NOMO-1 treated with dmso at 0.1 percent for 144 hours (cell line): ENCODE results near the gene SNX9.
"Not testable (repeated sequence)": the region's sequence is repeated elsewhere in the genome, so short reads cannot be mapped to it uniquely, and the experiment has no call there.

Experiments used
- DNase-seq: peaks from one replicate; lab custom pipeline; 2025; ENCODE audit not compliant: unreplicated experiment; lab: John Stamatoyannopoulos, UW

The SNX9 gene

DNA sequence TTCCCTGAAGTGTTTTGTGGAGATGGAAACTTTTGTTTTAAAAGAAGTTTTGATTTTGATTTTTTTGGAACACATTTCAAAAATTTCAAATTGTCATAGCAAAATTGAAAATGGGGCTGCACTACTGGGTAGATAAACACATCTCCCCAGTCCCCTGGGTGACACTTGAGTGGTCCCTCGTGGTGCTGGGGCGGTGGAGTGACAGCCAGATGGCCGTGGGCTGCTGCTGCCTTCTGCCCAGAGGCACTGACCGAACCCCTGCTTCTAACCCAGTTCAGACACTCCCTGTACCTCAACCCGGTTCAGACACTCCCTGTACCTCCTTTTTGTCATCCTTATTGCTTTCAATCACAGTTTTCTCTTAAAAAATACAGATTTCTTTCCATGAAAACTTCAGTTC lies 88.7 kb downstream of the SNX9 start:
- DNase-seq, result no peak

DNA sequence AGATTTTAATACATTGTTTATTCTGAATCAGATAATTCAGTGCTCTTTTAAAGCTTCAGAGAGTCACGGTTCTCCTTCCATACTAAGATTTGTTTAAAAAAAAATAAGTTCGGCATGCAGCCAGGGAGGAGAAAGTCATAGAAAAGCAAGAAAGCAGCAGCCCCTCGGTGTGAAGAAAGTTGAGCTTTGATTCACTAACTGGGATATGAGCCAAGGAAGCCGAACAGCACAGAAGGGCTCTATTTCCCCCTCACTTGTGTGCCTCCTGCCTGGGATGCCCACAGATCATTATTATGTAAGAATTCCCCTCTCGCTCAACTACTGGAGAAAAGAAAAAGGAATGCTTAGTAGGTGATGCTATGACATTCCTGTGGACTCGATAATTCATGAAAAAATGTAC lies 89.3 kb downstream of the SNX9 start:
- no peak for DNase-seq

DNA sequence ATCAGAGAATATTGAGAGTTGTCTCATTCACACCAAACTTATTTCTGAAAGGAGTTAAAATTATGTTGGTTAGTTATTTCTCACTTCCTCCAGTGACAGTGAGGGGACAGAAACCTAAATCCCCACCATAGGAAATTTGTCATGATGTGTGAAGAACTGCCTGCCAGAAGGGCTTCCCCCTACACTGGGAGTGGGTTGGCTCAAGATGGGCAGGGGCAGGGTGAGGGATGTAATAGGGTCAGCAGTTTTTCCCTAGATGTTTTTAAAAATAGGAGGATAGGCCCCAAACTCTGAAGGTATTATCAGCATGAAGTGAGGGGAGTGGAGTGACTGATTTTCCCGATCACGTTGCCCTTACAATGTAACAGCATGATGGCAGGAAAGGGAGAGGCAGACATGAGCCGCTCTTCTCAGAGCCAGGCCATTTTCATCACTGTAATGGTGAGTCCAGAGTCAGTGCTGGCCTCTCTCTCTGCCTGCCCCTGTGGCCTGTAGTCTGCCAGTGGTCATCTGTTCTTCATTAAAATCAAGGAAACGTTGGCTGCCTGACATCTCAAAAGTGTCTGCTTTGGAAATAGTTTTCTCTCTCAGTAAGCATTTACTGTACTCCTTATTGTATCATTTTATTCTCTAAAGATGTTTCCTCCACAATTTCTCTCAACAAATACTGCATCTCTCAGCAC lies 98.8 kb downstream of the SNX9 start:
- no peak for DNase-seq

DNA sequence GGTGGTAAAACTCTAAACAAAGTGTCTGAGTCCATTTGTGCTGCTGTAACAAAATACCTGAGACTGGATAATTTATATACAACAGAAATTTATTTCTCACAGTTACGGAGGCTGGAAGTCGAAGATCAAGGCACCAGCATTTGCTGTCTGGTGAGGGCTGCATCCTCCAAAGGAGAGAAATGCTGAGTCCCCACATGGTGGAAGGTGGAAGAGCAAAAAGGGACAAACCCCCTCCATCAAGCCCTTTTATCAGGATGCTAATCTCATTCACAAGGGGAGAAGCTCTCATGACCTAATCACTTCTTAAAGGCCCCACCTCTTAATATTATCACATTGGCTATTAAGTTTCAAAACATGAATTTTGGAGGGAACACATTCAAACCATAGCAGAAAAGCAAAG lies 102.7 kb downstream of the SNX9 start:
- no peak for DNase-seq

DNA sequence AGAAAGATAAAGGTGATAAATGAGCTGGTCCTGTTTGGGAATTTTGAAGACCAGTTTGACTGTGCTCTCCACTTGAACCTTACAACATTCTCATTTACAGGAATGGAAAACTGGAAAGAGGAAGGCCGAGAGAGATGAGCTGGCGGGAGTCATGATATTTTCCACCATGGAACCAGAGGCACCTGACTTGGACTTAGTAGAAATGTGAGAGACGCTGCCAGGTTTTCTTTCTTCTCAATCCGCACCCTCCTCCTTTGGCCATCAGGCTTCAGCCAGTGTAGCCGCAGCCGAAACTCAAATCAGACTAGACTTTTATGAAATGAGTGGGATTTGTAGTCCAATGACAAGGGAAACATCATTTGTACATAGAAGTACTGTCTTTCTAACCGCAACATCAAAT lies 104.0 kb downstream of the SNX9 start:
- no peak for DNase-seq

DNA sequence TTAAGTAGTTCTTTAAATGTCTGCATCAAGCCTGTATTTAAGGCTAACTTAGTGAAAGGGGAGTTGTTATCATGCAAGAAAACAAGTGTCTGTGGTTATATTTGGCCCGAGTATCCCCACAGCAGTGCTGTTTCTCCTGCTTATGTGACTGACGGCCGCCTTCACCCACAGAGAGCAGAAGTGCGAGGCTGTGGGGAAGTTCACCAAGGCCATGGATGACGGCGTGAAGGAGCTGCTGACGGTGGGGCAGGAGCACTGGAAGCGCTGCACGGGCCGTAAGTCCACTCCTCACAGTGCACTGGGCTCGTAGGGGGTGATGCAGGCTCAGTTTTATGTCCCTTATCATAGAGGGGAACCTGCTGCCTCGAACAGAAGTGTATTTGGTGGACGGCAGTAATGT lies 105.4 kb downstream of the SNX9 start:
- DNase-seq, result no peak

DNA sequence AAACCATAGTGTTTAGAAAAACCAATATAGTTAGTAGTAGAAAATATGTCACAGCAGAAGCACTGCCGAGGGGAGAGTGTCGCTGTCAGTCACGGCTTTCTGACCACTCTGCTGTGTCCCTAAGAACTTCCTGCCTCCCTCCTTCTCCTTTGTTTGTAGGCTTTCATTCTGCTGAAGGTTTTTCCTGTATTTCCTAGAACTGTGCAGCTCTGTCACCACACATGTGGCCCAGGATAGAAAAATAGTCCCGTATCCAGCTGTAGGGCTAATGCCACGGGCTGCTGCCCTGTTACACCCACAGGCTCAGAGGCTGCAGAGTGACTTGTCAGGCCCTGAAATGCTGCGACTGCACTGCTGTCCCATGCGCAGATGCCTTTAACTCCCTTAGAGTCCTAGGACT lies 106.0 kb downstream of the SNX9 start:
- no peak for DNase-seq

DNA sequence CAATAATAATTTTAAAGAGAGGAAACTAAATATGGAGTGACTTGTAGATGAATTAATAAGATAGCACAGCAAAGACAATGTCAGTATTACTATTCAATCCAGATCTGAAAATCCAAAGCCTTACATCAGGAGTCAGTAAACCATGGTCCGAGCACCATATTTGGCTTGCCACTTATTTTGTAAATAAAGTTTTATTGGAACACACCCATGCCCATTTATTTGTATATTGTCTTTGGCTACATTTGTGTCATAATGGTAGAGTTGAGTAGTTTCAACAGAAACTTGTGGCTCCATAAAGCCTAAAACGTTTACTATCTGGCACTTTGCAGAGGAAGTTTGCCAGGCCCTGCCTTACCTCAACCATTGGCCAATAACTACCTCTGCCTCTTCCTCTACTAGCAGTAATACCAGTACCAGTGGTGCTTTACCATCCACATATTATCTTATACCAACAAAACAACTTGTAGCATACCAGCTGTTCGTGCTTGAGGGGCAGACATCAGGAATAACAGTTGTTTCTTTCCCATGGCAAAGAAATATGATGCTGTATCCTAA lies 106.8 kb downstream of the SNX9 start:
- DNase-seq, result no peak

DNA sequence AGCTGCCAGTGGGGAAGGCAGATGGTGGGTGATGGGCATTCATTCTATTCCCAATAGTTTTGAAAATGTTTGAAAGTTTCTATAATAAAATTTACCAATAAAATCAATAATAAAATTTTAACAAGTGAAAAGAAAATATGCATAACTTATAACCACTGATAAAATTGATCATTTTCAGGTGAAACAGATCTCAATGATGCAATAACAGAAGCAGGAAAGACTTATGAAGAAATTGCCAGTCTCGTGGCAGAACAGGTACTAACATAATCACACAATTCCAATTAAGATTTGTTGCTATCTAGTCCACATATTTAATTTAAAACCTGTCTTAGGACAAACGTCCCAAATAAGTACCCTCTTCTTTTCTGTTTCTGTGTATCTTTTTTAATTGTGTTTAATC lies 112.7 kb downstream of the SNX9 start:
- DNase-seq, result no peak

DNA sequence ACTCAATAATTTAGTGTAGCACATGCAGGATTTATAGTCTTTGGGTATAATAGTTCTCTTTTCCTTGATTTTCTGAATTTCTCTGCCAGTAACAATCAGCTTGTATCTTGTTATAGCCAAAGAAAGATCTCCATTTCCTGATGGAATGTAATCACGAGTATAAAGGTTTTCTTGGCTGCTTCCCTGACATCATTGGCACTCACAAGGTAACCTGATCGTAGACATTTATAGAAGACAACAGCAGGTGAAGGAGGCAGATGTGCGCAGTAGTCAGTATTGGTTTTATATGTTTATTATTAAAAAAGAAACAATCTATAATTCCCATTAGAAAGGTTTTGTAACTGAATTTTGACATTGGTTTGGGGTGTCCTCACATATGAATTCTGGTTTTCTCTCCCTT lies 114.3 kb downstream of the SNX9 start:
- DNase-seq, result no peak

DNA sequence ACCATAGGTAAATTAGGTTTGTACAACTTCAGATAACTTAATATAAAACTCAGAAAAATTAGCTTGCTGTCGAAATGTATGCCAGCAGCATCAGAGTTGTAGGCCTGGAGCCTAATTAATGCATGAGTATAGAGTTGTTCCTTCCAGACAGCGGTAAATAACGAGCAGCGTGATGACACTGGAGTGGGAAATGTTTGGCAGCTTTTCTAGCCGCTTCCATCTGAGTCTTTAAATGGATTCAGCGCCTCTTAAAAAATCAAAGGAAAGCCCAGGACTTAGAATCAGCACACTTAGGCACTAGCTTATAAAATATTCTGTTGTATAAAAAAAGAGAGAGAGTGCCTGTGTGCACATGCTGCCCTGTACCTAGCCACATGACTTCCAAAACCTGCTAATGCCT lies 114.9 kb downstream of the SNX9 start:
- DNase-seq, result no peak

DNA sequence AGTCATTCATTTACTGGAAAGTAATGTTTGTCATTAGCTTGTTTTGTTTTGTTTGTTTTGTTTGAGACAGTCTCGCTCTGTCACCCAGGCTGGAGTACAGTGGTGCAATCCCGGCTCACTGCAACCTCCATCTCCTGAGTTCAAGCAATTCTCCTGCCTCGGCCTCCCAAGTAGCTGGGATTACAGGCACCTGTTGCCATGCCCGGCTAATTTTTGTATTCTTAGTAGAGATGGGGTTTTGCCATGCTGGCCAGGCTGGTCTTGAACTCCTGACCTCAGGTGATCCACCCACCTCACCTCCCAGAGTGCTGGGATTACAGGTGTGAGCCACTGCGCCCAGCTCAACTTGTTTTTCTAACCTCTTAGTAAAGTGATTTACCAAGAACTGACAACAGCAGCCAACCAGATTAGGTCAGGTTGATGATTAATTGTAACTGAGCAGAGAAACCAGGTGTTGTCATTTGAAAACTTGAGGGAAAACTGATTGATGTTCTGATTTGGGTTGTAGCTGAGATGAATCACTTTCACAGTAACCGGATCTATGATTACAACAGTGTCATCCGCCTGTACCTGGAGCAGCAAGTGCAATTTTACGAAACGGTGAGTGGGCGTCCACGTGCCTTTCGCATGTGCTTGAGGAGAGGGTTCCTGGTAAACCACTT lies 117.5 kb downstream of the SNX9 start:
- DNase-seq, result not testable (repeated sequence)

DNA sequence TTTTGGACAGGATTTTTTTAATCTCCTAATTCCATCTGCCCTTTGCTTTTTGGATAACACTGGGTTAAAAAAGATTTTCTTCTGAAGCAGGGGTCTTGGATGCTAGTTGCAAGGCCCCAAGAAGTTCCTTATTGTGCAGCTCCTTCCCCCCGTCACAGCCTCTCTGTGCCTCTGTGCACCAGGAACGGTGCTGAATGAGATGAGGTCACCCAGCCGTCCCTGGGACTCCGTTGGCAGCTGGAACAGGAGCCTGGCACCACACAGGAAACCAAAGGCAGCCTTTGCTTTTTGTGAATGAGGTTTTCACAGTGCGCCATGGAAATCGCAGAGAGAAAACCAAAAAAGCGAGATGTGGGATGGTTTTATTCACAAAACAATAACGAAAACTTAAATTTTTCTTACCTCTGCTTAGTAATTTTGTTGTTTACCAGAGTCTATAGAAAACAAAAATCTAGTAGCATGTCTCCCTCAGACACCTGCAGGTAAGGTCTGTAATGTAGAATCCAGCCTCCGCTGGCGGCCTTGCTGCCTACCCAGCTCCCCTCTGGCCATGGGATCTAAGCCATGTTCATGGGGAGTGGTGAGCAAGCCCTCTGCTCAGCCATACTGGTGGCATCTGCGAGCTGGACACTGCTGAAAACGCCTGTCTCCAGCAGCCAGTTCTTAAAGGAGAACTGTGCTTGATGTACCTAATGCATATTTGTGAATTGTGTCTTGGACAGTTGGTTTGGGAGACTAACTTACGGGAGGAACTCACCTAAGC lies 118.2 kb downstream of the SNX9 start:
- no peak for DNase-seq

DNA sequence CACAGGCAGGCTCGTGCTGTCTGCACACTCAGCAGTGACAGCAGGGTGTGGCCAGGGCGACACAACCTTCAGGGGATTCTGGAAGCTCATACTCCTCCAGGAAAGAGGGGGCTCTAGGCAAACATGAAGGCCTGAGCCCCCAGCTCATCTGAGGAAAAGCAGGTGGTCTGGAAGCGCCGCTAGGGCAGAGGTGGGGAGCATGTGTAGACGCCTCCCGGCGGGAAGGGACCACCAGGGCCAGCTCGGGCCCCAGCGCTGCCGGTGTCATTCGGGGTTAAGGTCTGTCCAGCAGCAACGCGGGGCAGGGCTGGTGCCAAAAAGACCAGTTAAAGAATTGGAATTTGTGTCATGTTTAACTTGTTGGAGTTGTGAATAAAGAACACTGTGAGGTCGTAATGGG lies 119.3 kb downstream of the SNX9 start:
- no peak for DNase-seq

DNA sequence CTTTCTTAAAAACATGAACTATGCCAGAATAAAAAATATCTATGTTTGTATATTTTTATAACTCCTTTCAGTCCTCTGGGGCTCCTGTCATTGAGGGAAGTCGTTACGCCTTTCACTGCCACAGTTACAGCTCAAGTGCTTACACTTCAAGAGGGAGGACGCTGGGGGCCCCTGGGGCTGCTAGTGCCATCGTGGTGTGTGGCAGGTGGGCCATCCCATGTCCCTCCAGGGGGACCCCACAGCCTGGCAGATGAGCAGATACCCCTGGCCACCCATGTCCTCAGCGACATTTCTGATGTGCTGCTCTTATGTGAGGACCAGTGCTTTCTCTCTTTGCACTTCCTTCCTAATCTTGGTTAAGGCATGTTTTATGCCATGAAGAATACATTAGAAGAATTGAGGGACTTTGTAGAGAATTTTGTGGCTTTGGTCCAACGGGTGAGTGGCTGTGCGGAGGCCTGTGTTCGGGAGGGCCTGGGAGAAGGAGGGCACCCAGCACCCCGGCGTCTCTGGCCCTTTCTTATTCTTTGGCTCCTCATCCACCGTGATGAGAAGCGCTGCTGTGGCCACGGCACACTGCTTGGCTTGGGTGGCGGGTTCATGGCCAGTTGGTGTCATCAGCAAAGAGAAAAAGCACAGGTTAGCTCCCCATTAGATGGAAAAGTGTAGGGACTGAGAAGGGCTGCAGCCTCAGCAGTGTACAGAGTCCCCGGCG lies 120.4 kb downstream of the SNX9 start:
- no peak for DNase-seq

DNA sequence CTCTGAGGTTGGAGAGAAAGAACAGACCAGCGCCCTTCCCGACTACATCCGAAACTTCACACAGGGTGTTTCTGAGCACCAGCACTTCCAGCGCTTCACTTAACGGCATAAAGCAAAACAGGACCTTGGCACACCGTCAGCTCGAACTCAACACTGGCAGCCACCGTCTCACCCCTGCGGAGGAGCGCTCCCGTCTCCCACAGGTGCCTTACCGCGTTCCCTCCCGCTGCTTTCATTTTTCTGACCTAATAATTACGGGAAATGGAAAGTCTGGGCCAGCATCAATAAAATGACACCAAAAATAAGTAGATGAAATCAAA lies 120.9 kb downstream of the SNX9 start:
- DNase-seq, result no peak

DNA sequence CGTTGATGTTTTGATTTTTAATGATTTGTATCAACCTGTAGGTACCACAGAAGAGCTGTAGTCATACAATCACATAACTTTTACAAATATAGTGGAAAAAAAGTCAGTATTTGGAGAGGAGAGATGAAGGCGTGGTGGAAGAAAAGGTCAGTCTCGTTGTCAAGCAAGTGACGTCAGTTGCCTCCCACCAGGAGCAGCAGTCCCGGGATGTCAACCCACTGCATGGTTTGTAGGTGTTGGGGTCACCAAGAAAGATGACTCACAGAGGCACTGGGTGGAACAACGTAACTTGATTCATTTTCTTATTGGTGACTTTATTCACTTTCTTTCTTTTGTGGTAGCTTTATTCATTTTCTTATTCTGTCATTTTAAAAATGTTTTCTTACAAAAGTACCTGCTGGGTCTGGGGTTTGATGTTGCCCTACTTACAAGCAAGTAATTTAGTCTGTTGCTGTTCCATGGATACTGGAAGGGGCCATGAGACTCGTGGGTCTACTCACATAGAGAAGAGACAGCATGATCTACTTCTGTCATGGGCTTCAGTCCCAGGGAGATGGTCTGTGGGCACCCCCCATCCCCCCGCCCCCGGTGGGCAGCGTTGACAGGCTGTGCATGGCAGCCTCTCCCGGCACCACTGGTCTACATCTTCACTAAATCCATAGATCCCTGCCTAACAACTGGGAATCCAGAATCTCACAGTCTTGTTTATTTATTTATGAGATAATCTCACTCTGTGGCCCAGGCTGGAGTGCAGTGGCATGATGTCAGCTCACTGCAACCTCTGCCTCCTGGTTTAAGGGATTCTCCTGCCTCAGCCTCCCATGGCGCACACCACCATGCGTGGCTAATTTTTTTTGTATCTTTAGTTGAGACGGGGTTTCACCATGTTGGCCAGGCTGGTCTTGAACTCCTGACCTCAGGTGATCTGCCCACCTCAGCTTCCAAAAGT lies 122.2 kb downstream of the SNX9 start:
- no peak for DNase-seq

DNA sequence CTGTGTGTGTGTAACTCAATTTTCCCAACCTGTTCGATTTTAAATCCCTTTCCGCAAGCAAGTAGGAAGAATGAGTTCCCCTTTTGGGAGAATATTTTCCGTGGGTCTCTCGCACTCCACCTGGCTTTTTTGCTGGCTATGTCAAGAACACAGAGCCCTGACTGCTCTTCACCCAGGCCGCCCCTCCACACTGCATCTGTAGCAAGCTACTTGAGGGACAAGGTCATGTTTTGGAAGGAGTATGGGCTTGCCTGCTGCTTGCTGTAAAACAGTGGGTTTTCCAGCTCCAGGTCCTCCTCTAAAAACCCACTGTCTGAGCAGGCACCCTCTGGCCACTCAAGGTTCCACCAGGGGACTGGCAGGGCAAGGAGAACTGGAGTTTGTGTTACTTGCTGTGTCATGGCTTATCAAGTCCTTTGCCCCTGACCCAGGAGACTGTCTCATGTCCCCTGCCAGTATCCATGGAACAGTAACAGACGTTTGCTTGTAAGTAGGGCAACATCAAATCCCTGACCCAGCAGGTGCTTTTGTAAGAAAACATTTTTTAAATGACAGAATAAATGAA lies 123.1 kb downstream of the SNX9 start:
- DNase-seq, result no peak

DNA sequence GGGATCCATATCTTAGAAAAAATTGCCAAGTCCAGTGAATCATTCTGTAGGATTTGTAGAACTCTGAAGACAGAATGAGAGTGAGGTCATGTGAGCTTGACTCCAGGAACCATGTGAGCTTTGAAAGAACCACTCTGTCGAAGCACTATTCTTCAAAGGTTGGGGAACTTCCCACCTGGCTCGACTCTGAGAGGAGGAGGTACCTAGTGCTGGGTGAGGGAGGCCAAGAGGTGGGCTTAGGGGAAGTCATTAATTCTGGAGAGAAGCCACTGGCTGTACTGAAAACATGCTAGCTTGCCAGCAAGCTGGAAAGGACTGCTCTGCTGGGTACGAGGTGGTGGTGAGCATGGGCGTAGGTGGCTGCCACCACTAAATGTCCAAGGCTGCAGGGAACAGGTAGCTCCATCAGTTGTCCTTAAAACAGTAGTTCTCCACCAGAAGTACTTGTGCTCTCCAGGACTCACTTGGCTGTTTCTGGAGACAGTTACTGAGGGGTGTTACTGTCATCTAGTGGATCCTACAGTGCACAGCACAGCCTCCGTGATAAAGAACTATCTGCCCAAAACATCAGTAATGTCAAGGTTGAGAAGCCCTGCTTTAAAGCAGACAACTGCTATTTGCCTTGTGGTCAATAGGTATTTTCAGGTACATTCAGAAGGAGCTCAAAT lies 124.0 kb downstream of the SNX9 start:
- DNase-seq, result no peak

DNA sequence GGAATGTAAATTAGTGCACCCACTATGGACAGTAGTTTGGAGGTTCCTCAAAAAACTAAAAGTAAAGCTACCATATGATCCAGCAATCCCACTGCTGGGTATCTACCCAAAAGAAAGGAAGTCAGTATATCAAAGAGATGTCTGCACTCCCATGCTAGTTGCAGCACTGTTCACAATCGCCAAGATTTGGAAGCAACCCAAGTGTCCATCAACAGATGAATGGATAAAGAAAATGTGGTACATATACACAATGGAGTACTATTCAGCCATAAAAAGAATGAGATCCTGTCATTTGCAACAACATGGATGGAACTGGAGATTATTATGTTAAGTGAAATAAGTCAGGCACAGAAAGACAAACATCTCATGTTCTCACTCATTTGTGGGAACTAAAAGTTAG lies 127.9 kb downstream of the SNX9 start:
- DNase-seq, result not testable (repeated sequence)
